ENCODE results near the gene PPFIBP2. TPM values are rescaled to one million over a fixed set of nuclear protein-coding genes. Genes with fewer than 3 reads are reported as not detected.

The PPFIBP2 gene
- total RNA-seq, 1 experiment from 2014 or later: 13.9 TPM

- no peaks in the 10 kb centered on the region for H3K4me1 ChIP-seq (replicated peaks; ENCODE audit: insufficient read depth)
- H3K27ac ChIP-seq: no peak overlapping the region
- ChIA-PET POLR2A (ENCODE audit: unreplicated experiment) (no interaction called here), CTCF (no interaction called here)
- DNase-seq: no peak
- no peaks in the 10 kb centered on the region for H3K9me3 ChIP-seq (ENCODE audit: insufficient read depth, low read depth)
- H3K4me2 ChIP-seq: no peak overlapping the region
- no peaks in the 10 kb centered on the region for H3K79me2 ChIP-seq (ENCODE audit: low read depth)
- no TSS peak for BruUV-seq (replicated peaks)
- no peaks in the 10 kb centered on the region for H3K27me3 ChIP-seq (ENCODE audit: insufficient read depth, low read depth)
- H3K36me3 ChIP-seq (ENCODE audit: low read depth): no peaks in the 10 kb centered on the region
- intact Hi-C loops (cut with micrococcal nuclease; ENCODE audit: unreplicated experiment): no loop called here
- H4K20me1 ChIP-seq (ENCODE audit: insufficient read depth): no peaks in the 10 kb centered on the region
- no peaks in the 10 kb centered on the region for H3F3A ChIP-seq (ENCODE audit: insufficient read depth, low read depth)
- H3K4me3 ChIP-seq: no peak overlapping the region
- TF ChIP-seq CTCF (conservative IDR thresholded peaks at IDR 0.05): no peak
- TF ChIP-seq EZH2 (IDR thresholded peaks at IDR 0.05; ENCODE audit: low read depth): no peak
- no peaks in the 10 kb centered on the region for H3K9me2 ChIP-seq (ENCODE audit: insufficient read depth)
- H2AFZ ChIP-seq: no peak overlapping the region
Observed at GRCh38 chr11:7501894-7502293, 11.9 kb upstream of the PPFIBP2 start.

- no peaks in the 10 kb centered on the region for H3K79me2 ChIP-seq (ENCODE audit: low read depth)
- H3K27me3 ChIP-seq (ENCODE audit: insufficient read depth, low read depth): no peaks in the 10 kb centered on the region
- no TSS peak for BruUV-seq (replicated peaks)
- no peaks in the 10 kb centered on the region for H3K36me3 ChIP-seq (ENCODE audit: low read depth)
- ChIA-PET POLR2A (ENCODE audit: unreplicated experiment) (no interaction called here), CTCF (no interaction called here)
- H3K9me3 ChIP-seq (ENCODE audit: insufficient read depth, low read depth): no peaks in the 10 kb centered on the region
- H3K4me1 ChIP-seq (replicated peaks; ENCODE audit: insufficient read depth): no peaks in the 10 kb centered on the region
- intact Hi-C loops (cut with micrococcal nuclease; ENCODE audit: unreplicated experiment): no loop called here
- DNase-seq: no peak
- no peak overlapping the region for H3K27ac ChIP-seq
- H3K4me2 ChIP-seq: no peak overlapping the region
- TF ChIP-seq CTCF (conservative IDR thresholded peaks at IDR 0.05) (no peak), EZH2 (IDR thresholded peaks at IDR 0.05; ENCODE audit: low read depth) (no peak)
- no peaks in the 10 kb centered on the region for H3F3A ChIP-seq (ENCODE audit: insufficient read depth, low read depth)
- H3K9me2 ChIP-seq (ENCODE audit: insufficient read depth): no peaks in the 10 kb centered on the region
- H4K20me1 ChIP-seq (ENCODE audit: insufficient read depth): no peaks in the 10 kb centered on the region
- H3K4me3 ChIP-seq: no peak overlapping the region
- H2AFZ ChIP-seq: no peak overlapping the region
Observed at GRCh38 chr11:7506243-7506642, 7.6 kb upstream of the PPFIBP2 start.

GRCh38 chr11:7508087-7508486 lies 5.7 kb upstream of the PPFIBP2 start:
- no peaks in the 10 kb centered on the region for H3K27me3 ChIP-seq (ENCODE audit: insufficient read depth, low read depth)
- H3K9me2 ChIP-seq (ENCODE audit: insufficient read depth): no peaks in the 10 kb centered on the region
- no peak overlapping the region for H3K27ac ChIP-seq
- ChIA-PET POLR2A (ENCODE audit: unreplicated experiment) (no interaction called here), CTCF (interaction anchor here (0.6 kb wide), 1 partner anchor 233 kb away, joined by 7 read pairs; no protein-coding TSS in a partner anchor)
- H3K4me2 ChIP-seq: no peak overlapping the region
- H3F3A ChIP-seq (ENCODE audit: insufficient read depth, low read depth): no peaks in the 10 kb centered on the region
- TF ChIP-seq CTCF (conservative IDR thresholded peaks at IDR 0.05): no peak
- TF ChIP-seq EZH2 (IDR thresholded peaks at IDR 0.05; ENCODE audit: low read depth): no peak
- intact Hi-C loops (cut with micrococcal nuclease; ENCODE audit: unreplicated experiment): no loop called here
- BruUV-seq (replicated peaks): no TSS peak
- no peaks in the 10 kb centered on the region for H3K4me1 ChIP-seq (replicated peaks; ENCODE audit: insufficient read depth)
- H3K4me3 ChIP-seq: no peak overlapping the region
- no peaks in the 10 kb centered on the region for H3K9me3 ChIP-seq (ENCODE audit: insufficient read depth, low read depth)
- H2AFZ ChIP-seq: no peak overlapping the region
- no peaks in the 10 kb centered on the region for H3K79me2 ChIP-seq (ENCODE audit: low read depth)
- no peak for DNase-seq
- no peaks in the 10 kb centered on the region for H3K36me3 ChIP-seq (ENCODE audit: low read depth)
- no peaks in the 10 kb centered on the region for H4K20me1 ChIP-seq (ENCODE audit: insufficient read depth)
